GM12878 (cell line): ENCODE results near the gene TPCN1. TPM values are rescaled to one million over a fixed set of nuclear protein-coding genes. Genes with fewer than 3 reads are reported as not detected.

Source experiments
- ATAC-seq: fragments of 200-7000 bp; cut with Tn5 transposase; 3 replicates; pipeline ENCODE4 v1.9.1; 2020; ENCODE audit warnings: mild to moderate bottlenecking, moderate library complexity
- BruUV-seq: library from RNA; stranded (reverse); fragments of 400-500 nt; replicated peaks from 2 replicates; lab custom pipeline; 2021; lab: Mats Ljungman, UMichigan
- CTCF ChIA-PET: fragments of 300-600 bp; sonication (Branson Sonifier 250); formaldehyde crosslinking; extraction: SDS; loops from one replicate; lab custom pipeline; 2021; ENCODE audit warnings: inconsistent platforms; lab: Yijun Ruan, JAX
- POLR2A ChIA-PET: fragments of 350-600 bp; formaldehyde crosslinking; extraction: SDS; loops from one replicate; lab custom pipeline; 2021; ENCODE audit warnings: inconsistent platforms; lab: Charles Lee
- RAD21 ChIA-PET: fragments of 300-600 bp; sonication (Branson Sonifier 250); formaldehyde crosslinking; loops from one replicate; lab custom pipeline; 2023; ENCODE audit warnings: antibody characterized with exemption; ENCODE audit not compliant: unreplicated experiment; lab: Charles Lee
- SMC1A ChIA-PET: fragments of 300-600 bp; sonication (Branson Sonifier 250); formaldehyde crosslinking; loops from one replicate; lab custom pipeline; 2023; ENCODE audit not compliant: unreplicated experiment, uncharacterized antibody; lab: Charles Lee
- DNase-seq: peaks from one replicate; pipeline ENCODE4 v3.0.0-alpha.2; 2011; ENCODE audit warnings: low read depth, low spot score
- FAIRE-seq: peaks from 3 replicates; lab custom pipeline; 2011; peaks lifted over from hg19 to GRCh38; lab: Jason Lieb, UNC
- H2AFZ ChIP-seq: 2 replicates; pipeline ENCODE4 v1.6.0; 2011; ENCODE audit warnings: low read depth, low read length, control low read depth; ENCODE audit not compliant: control insufficient read depth
- H3K27ac ChIP-seq: 2 replicates; pipeline ENCODE4 v1.5.1; 2011; ENCODE audit warnings: control low read depth; ENCODE audit not compliant: control insufficient read depth, insufficient read depth
- H3K27me3 ChIP-seq, 2 experiments: replicated peaks in 1 of 2; 2 replicates each; pipeline versions ENCODE4 v1.6.0 to v1.6.1; 2011; ENCODE audit warnings: low read length in 1 of 2; ENCODE audit not compliant: control insufficient read depth in 2 of 2, insufficient read depth in 2 of 2
- H3K36me3 ChIP-seq, 2 experiments: 2 replicates each; pipeline ENCODE4 v1.5.1; 2011; ENCODE audit warnings: low read length in 1 of 2; ENCODE audit not compliant: control insufficient read depth in 2 of 2, insufficient read depth in 2 of 2
- H3K4me1 ChIP-seq: 2 replicates; pipeline ENCODE4 v1.6.1; 2011; ENCODE audit warnings: mild to moderate bottlenecking, low read length, moderate library complexity, mixed read lengths; ENCODE audit not compliant: control insufficient read depth, insufficient read depth
- H3K4me2 ChIP-seq: 2 replicates; pipeline ENCODE4 v1.6.0; 2011; ENCODE audit warnings: control low read depth; ENCODE audit not compliant: control insufficient read depth, insufficient read depth
- H3K4me3 ChIP-seq: fragments of 200-600 bp; sonication (generic); 2 replicates; pipeline ENCODE4 v1.5.1; 2016
- H3K79me2 ChIP-seq: 2 replicates; pipeline ENCODE4 v1.6.0; 2011; ENCODE audit warnings: low read length; ENCODE audit not compliant: control insufficient read depth, insufficient read depth
- H3K9ac ChIP-seq: 2 replicates; pipeline ENCODE4 v1.8.0; 2011; ENCODE audit warnings: low read length, control low read depth, mixed read lengths; ENCODE audit not compliant: control insufficient read depth, insufficient read depth
- H3K9me3 ChIP-seq: replicated peaks from 3 replicates; pipeline ENCODE4 v1.5.1; 2011; ENCODE audit warnings: mild to moderate bottlenecking, low read length; ENCODE audit not compliant: control insufficient read depth, insufficient read depth
- H4K20me1 ChIP-seq: 2 replicates; pipeline ENCODE4 v1.6.0; 2011; ENCODE audit not compliant: control insufficient read depth, insufficient read depth
- BHLHE40 ChIP-seq, 2 experiments: fragments of 450-650 bp in 1 of 2; IDR thresholded peaks; 2 replicates each; pipeline ENCODE4 v1.6.1; 2011 to 2017; ENCODE audit warnings: low read depth in 2 of 2, borderline replicate concordance in 1 of 2, improper control_type of control experiment in 1 of 2, low read length in 1 of 2, mild to moderate bottlenecking in 1 of 2
- CHD2 ChIP-seq: IDR thresholded peaks from 2 replicates; pipeline ENCODE4 v1.6.1; 2011; ENCODE audit warnings: low read depth, low read length, improper control_type of control experiment, borderline replicate concordance
- EED ChIP-seq: sonication (generic); IDR thresholded peaks from 2 replicates; pipeline ENCODE4 v1.6.1; 2016; ENCODE audit warnings: antibody characterized with exemption, low read depth
- ETV6 ChIP-seq, 2 experiments: fragments of 450-650 bp in 1 of 2; IDR thresholded peaks in 1 of 2; conservative IDR thresholded peaks in 1 of 2; 2 replicates each; pipeline ENCODE4 v1.6.1; 2014; ENCODE audit warnings: antibody characterized with exemption in 1 of 2, borderline replicate concordance in 1 of 2, low read depth in 1 of 2, mild to moderate bottlenecking in 1 of 2, moderate library complexity in 1 of 2
- FOXM1 ChIP-seq: IDR thresholded peaks from 2 replicates; pipeline ENCODE4 v1.6.1; 2012; ENCODE audit warnings: low read depth, mild to moderate bottlenecking, inconsistent platforms, low read length, moderate library complexity
- IKZF2 ChIP-seq, 2 experiments: fragments of 450-650 bp; IDR thresholded peaks; 2 replicates each; pipeline ENCODE4 v1.6.1; 2017; ENCODE audit warnings: mild to moderate bottlenecking in 2 of 2, moderate library complexity in 2 of 2
- IRF3 ChIP-seq: fragments of 450-650 bp; IDR thresholded peaks from 2 replicates; pipeline ENCODE4 v1.6.1; 2014; ENCODE audit warnings: mild to moderate bottlenecking
- JUNB ChIP-seq: IDR thresholded peaks from 2 replicates; pipeline ENCODE4 v1.6.1; 2016; ENCODE audit warnings: antibody characterized with exemption, mild to moderate bottlenecking
- MAX ChIP-seq: IDR thresholded peaks from 2 replicates; pipeline ENCODE4 v1.6.1; 2012; ENCODE audit warnings: low read depth, low read length, improper control_type of control experiment
- NFIC ChIP-seq: IDR thresholded peaks from 2 replicates; pipeline ENCODE4 v1.6.1; 2012; ENCODE audit warnings: low read depth, mild to moderate bottlenecking, inconsistent platforms, low read length, moderate library complexity
- NFYB ChIP-seq: IDR thresholded peaks from 2 replicates; pipeline ENCODE4 v1.6.1; 2011; ENCODE audit warnings: low read depth, mild to moderate bottlenecking, low read length, improper control_type of control experiment, moderate library complexity; ENCODE audit not compliant: insufficient read depth
- NR2C1 ChIP-seq: fragments of 450-650 bp; IDR thresholded peaks from 2 replicates; pipeline ENCODE4 v1.6.1; 2017; ENCODE audit warnings: antibody characterized with exemption, mild to moderate bottlenecking, moderate library complexity
- RUNX3 ChIP-seq: IDR thresholded peaks from 2 replicates; pipeline ENCODE4 v1.6.1; 2012; ENCODE audit warnings: low read length, inconsistent platforms
- SIN3A ChIP-seq: IDR thresholded peaks from 2 replicates; pipeline ENCODE4 v1.6.1; 2012; ENCODE audit warnings: low read depth, low read length, improper control_type of control experiment
- SPI1 ChIP-seq: IDR thresholded peaks from 2 replicates; pipeline ENCODE4 v1.6.1; 2011; ENCODE audit warnings: low read depth, mild to moderate bottlenecking, low read length, moderate library complexity, borderline replicate concordance; ENCODE audit not compliant: insufficient read depth
- SREBF2 ChIP-seq: IDR thresholded peaks from 2 replicates; pipeline ENCODE4 v1.6.1; 2012; ENCODE audit warnings: mild to moderate bottlenecking, low read length
- ZNF217 ChIP-seq: fragments of 450-650 bp; IDR thresholded peaks from 2 replicates; pipeline ENCODE4 v1.6.1; 2017; ENCODE audit warnings: antibody characterized with exemption, mild to moderate bottlenecking
- ZNF384 ChIP-seq: IDR thresholded peaks from 2 replicates; pipeline ENCODE4 v1.6.1; 2012; ENCODE audit warnings: low read depth, mild to moderate bottlenecking, low read length, improper control_type of control experiment, borderline replicate concordance
- ZNF592 ChIP-seq: fragments of 450-650 bp; IDR thresholded peaks from 2 replicates; pipeline ENCODE4 v1.6.1; 2017; ENCODE audit warnings: mild to moderate bottlenecking, moderate library complexity
- WGBS: methylation state at CpG from one replicate; pipeline ENCODE4 v1.1.6; 2016; ENCODE audit warnings: low lambda C conversion rate; ENCODE audit not compliant: insufficient replicate concordance, insufficient coverage; ENCODE audit errors: missing lambda C conversion rate; 5-methylcytosine and 5-hydroxymethylcytosine counted together
- in situ Hi-C: fragments of 300-500 bp; cut with MboI; formaldehyde crosslinking; loops from 9 replicates; pipeline ENCODE4 v1.14.3; 2018; ENCODE audit warnings: mixed read lengths
- intact Hi-C: fragments of 100-400 bp; cut with micrococcal nuclease; formaldehyde crosslinking; loops from one replicate; pipeline ENCODE4 v1.14.2; 2022; ENCODE audit not compliant: unreplicated experiment
- polyA plus RNA-seq, 11 experiments: library from polyadenylated mRNA; depleted of rRNA in 4 of 11; unstranded in 6 of 11; stranded (reverse) in 5 of 11; fragments of >200 nt; fragmentation: Nextera tagmentation in 4 of 11; fragmentation: Illumina TruSeq in 1 of 11; extraction: Ambion mirVana in 4 of 11; extraction: Trizol in 1 of 11; gene quantifications; 1 replicate in 1 of 11; 2 replicates in 10 of 11; pipeline versions ENCODE4 v1.2.1 to v1.2.3, GENCODE V29; 2011 to 2016; ENCODE audit warnings: inconsistent platforms in 2 of 11, missing spikeins in 2 of 11, low read depth in 1 of 11
- total RNA-seq, 4 experiments: library from RNA; depleted of rRNA in 3 of 4; stranded (reverse); fragments of >200 nt in 3 of 4; fragmentation: Illumina TruSeq in 1 of 4; extraction: Trizol in 1 of 4; gene quantifications; 2 replicates each; pipeline versions ENCODE4 v1.2.1 to v1.2.3, GENCODE V29; 2013 to 2021

The TPCN1 gene
- total and polyA plus RNA-seq, 10 of the 15 experiments (the other 5 are each of a cell fraction or from before 2014, with no cell fraction given) = 0.79 to 30.9 (median 19.4) TPM

GRCh38 chr12:113211160-113211559 lies 10.1 kb upstream of the TPCN1 start:
- Histone ChIP-seq H3K36me3 (no peaks in the 10 kb centered on the region), H3K9me3 (no peaks in the 10 kb centered on the region), H3K79me2 (no peaks in the 10 kb centered on the region), H2AFZ (no peak overlapping the region), H3K27me3 (no peaks in the 10 kb centered on the region), H3K9ac (no peak overlapping the region), H3K27ac (no peak overlapping the region), H3K4me2 (no peak overlapping the region), H4K20me1 (no peaks in the 10 kb centered on the region), H3K4me3 (no peak overlapping the region), H3K4me1 (peaks cover 51% of the 10 kb centered on the region)
- ChIA-PET CTCF (interaction anchor here (1.0 to 1.5 kb wide), 4 partner anchors 9 to 19 kb away, joined by 3 to 8 read pairs (median 4); no protein-coding TSS in a partner anchor), POLR2A (interaction anchor here (0.8 to 7.2 kb wide), 4 partner anchors 11 to 23 kb away, joined by 3 to 108 read pairs (median 35); partner anchors contain the start of gene TPCN1), SMC1A (interaction anchor here (0.9 to 11.1 kb wide), 4 partner anchors 12 to 25 kb away, joined by 3 to 237 read pairs (median 4); partner anchors contain the start of genes RITA1 and TPCN1), RAD21 (interaction anchor here (1.2 to 5.4 kb wide), 4 partner anchors 12 to 214 kb away, joined by 3 to 35 read pairs (median 10); partner anchors contain the start of gene TPCN1)
- DNase-seq (no peak), ATAC-seq (no peak), FAIRE-seq (no peak)
- WGBS = 77% methylated on average over 6 of the region's 6 CpGs
- BruUV-seq = no TSS peak
- in situ Hi-C loops (loop anchor here (25.0 kb wide), 1 partner anchor 1774 kb away; no protein-coding TSS in a partner anchor), intact Hi-C loops (no loop called here)
- TF ChIP-seq FOXM1 (0 out of 2 replicates have a peak, but pooled peaks have one; percentile 31), CHD2 (no peak), EED (peak; percentile 46), ZNF217 (0 out of 2 replicates have a peak, but pooled peaks have one; percentile 21), RUNX3 (peak; percentile 80), JUNB (peak; percentile 63), NFYB (no peak), IRF3 (no peak), ZNF384 (no peak), MAX (no peak), NR2C1 (no peak), BHLHE40 (IDR thresholded peaks at IDR 0.05; ENCODE audit: borderline replicate concordance in 1 of 2, low read depth in 2 of 2, low read length in 1 of 2) (0 out of 4 replicates have a peak, but pooled peaks have one; percentile 6 to 23), SPI1 (no peak), SIN3A (no peak), SREBF2 (no peak), ETV6 (conservative IDR thresholded peaks at IDR 0.05 in 1 of 2, IDR thresholded peaks at IDR 0.05 in 1 of 2; ENCODE audit: borderline replicate concordance in 1 of 2, low read depth in 1 of 2) (0 out of 4 replicates have a peak, but pooled peaks of 1 of the 2 experiments have one; percentile 28), IKZF2 (IDR thresholded peaks at IDR 0.05) (peak in 1 of 2 experiments; percentile 33; a peak in 1 of 4 replicates), NFIC (peak; percentile 43; the same call in 1 of the 2 replicates), ZNF592 (no peak)
